H54 (cell line): ENCODE measurements around the gene SYNPO.
A peak's percentile ranks its signal among the peaks of the same experiment; 100 is the strongest.

Experiments used
- DNase-seq: peaks from one replicate; pipeline ENCODE4 v3.0.0; 2011; ENCODE audit warnings: low spot score, mixed read lengths; ENCODE audit not compliant: insufficient read length
- FAIRE-seq: peaks from 3 replicates; lab custom pipeline; 2011; peaks lifted over from hg19 to GRCh38; lab: Jason Lieb, UNC
- POLR2A ChIP-seq: IDR thresholded peaks from 2 replicates; pipeline ENCODE4 v1.6.1; 2011; ENCODE audit warnings: low read depth, mild to moderate bottlenecking, low read length

Gene SYNPO

DNA sequence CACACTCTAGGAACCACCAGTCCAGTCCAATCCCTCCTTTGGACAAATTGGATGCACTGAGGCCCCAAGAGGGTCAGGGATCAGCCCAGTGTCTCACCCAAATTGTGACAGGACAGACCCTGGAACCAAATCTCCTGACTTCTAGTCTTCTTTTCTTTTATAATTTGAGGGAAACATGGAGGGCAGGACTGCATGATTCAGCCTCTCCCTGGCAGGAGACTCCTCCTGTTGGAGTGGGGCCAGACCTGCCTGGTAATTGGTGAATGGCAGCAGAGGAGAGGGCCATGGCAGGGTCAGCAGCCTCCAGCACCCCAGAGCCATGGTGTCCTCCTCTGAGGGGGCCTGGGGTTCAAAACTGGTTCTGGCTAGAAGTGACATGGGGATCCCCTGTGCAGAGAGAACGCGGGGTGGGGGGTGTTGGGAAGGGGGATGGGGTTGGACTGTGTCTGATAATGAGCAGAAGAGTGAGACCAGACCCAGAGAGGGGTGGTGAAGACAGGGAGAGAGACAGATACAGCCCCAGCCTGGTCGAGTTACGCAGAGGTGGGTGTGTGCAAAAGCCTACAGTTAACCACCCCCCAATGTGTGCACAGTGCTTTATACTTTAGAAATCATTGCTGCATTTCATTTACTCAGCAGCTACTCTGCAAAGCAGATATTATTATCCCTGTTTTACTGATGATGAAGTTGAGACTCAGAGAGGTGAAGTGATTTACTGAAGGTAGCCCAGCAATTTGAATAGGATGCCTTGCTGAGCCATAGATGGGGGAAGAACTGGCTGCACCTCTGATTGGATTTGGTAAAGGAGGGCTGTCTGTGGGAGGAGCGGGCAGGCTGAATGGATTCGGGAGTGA, 3.8 kb upstream of the SYNPO start:
- DNase-seq: no peak
- FAIRE-seq: no peak
- no peak for TF ChIP-seq POLR2A

DNA sequence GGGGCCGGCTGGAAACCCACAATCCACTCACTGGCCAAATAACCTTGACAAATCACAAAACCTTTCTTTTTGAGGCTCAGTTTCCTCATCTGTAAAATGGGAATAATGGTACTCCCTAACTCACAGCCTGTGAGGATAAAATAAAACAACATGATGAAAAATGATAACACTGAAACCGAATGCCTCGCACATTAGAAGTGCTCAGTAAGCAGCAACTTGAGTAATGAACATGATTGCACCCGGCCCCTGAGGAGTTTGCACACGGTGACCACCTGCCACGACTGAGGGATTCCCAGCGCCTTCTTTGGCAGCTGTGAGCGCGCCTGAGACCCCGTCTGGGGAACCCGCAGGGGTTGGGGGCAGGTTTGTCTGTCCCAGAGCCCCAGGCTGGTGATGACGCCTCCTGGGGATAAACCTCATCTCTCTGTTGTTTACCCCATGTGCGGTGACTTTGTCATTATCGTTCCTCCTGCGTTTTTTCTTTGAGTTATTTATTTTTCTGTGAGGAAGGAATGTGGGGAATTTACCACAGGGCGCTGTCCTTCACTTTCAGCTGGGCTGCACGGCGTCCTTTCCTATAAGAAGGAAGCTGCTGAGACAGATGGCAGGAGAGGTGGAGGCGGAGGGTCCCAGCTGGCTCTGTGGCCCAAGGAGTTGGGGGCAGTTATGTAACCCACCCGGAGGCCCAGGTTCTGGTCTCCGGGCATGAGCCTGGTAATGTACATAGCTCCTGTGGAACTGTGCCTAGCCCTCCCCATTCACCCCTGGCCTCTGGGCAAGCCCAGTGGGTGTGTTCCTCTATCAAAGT, 3.0 kb upstream of the SYNPO start:
- TF ChIP-seq POLR2A: no peak
- DNase-seq (peak; percentile 78), FAIRE-seq (no peak)

DNA sequence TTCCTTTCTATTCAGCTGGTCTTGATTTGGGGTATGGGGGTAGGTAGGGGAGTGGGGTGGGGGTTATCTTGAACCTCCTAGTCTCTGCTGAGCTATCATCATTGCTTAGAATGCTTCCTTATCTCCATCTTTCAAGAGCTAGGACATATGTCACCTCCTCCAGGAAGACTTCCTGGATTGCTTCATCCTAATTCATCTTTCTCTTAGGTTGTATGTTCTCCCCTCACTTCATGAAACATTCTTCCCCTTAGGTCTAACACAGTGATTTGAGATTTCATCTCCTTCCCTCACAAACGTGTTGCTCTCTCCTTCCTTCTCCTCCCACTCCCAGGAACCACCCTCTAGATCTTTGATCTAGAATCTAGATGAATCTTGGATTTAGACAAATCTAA, 2.4 kb upstream of the SYNPO start:
- FAIRE-seq: no peak
- TF ChIP-seq POLR2A: no peak

DNA sequence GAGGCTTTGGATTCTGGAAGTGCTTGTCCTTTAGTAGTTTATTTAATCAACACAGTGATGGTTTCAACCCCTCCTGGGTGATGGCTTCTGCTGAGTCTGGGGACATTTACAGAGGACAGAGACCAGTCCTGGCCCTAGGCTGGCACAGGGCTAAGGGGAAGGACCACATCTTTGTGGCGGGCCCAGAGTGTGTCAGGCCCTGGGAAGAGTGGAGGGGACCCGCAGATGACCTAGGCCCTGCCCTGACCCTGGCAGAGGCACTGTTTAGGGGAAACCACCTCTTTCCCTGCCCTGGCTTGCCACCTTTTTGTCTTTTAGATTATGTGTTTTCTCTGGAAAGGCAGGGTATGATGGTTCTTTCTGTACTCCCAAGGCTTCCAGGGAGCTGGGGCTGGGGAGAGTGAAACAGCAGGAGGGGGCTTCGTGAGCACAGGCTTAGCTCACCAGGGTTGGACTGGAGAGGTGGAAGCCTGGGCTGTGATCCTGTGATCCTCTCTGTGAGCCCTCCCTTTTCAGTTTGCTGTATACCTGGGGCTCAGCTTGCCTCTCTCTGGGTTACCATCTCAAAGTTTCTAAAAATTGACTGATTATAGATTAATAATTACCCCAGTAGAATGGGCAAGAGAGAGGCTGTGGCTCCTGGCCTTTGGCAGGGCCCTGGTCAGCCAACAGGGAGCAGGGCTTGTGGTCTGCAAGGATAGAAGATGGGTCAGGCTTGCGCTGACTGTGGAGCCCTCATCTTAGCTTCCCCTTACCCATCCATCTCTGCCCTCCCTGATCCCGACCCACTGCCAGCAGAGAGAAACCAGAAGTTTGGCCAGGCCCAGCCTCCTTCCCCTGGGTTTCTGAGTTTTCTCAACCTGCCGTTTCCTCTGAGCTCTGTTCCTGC, 1.7 kb upstream of the SYNPO start:
- no peak for DNase-seq
- TF ChIP-seq POLR2A: no peak
- no peak for FAIRE-seq

More for the DNA sequence above, 2.4 kb upstream of the SYNPO start:
- no peak for DNase-seq

DNA sequence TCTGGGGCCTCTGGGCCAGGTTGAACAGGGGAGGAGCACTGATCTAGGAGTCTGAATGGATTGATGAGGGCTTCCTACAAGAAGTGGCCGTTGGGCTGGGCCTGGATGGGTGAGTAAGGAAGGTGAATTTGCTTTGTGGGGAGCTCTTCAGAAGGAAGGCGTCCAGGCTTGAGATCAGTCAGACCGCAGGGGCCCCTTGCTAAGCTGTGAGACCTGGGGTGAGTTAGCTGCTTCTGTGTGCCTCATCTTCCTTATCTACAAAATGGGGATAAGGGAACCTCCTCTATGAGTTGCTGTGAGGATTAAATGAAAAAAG, 1.1 kb upstream of the SYNPO start:
- FAIRE-seq (no peak), DNase-seq (no peak)
- no peak for TF ChIP-seq POLR2A

DNA sequence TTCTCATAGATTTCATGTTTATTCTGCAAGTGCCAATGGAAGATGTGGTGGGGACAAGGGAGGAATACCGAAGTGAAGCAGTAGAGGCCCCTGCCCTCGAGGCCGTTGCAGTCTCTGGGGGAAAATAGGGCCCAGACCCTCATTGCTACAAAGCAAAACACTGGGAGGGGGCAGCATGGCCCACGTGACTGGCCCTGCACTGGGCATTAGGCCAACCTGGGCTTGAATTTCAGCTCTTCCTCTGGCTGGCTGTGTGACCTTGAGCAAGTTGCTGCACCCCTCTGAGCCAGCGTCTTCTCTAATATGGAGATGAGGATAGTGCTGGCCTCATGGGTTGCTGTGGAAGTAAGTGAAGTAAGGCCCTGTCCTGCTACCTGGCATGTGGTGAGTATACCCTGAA, 709 bp upstream of the SYNPO start:
- TF ChIP-seq POLR2A: no peak
- DNase-seq (no peak), FAIRE-seq (no peak)

DNA sequence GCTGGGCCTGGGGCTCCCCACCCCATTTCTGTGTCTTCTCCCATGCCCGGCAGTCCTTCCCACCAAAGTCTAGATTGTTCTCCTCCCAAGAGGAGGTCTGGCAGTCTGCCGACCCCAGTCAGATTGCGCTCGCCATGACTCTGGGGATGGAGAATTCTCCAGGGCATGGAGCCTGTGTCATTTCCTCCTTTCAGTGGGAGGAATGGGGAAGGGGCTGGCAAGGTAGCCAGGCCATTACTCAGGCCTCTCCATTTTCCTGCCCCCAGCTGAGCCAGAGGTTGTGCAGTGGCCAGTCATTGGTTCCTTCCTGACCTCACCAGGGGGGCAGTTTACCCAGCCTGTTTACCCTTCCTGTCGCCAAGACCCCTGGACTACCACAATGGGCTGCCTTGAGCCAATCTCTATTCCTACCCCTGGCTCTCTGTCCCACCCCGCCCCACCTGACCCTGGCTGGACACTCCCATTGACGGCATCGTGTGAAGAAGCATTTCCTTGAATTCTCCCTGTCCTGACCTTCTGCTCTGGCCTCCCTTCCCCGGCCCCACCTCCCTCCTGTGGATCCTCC, 628 bp downstream of the SYNPO start:
- TF ChIP-seq POLR2A: no peak; the same call in 1 of the 2 replicates
- FAIRE-seq (no peak), DNase-seq (no peak)

DNA sequence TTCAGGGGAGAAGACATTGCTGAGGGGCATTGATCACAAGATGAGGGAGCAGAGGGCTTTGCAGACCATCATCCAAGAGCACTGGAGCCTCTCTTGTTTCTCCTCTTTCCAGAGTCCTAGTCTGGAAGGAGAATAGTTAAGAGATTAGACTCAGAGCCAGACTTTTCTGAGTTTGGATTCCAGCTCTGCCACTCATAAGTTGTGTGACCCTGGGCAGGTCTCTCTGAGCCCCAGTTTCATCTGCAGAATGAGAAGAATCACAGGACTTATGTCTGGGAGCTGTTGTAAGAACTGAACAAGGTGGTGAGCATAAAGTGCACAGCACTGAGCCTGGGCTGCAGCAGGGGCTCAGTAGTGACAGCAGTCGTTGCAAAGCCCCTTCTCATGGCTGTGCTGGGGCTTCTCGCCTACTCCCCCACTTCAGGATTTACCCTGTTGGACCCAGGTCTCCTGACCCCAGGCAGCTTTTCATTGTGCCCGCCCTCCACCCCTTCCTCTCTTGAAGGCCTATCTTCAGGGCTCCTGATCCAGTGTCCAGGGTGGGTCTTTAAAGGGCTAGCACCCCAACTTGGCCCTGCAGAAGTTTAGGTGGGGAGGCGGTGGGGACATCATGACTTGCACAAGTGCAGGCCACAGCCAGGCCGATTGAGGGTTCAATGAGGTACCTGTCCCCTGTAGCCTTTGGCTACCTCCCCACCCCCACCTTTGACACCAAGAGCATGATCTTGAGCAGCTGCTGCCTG, 1.5 kb downstream of the SYNPO start:
- TF ChIP-seq POLR2A: no peak
- no peak for FAIRE-seq
- no peak for DNase-seq

DNA sequence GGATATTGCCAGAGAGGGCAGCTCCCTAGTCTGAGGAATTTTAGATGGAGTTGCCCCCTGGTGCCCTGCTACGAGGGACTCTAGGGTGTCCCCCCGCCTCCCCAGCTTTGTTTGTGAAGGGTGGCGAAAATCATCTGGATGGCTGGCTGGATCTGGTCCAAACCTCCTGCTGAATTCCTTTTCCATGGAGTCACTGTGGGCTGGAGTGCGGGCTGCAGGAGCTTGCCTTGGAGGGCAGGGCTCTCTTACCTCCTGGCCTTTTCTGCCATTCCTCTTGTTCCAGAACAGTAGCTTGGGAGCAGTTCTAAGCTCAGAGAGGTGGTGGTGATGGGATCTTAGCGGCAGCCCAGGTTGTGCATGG, 2.1 kb downstream of the SYNPO start:
- DNase-seq: peak; percentile 79
- TF ChIP-seq POLR2A: no peak
- FAIRE-seq: no peak

DNA sequence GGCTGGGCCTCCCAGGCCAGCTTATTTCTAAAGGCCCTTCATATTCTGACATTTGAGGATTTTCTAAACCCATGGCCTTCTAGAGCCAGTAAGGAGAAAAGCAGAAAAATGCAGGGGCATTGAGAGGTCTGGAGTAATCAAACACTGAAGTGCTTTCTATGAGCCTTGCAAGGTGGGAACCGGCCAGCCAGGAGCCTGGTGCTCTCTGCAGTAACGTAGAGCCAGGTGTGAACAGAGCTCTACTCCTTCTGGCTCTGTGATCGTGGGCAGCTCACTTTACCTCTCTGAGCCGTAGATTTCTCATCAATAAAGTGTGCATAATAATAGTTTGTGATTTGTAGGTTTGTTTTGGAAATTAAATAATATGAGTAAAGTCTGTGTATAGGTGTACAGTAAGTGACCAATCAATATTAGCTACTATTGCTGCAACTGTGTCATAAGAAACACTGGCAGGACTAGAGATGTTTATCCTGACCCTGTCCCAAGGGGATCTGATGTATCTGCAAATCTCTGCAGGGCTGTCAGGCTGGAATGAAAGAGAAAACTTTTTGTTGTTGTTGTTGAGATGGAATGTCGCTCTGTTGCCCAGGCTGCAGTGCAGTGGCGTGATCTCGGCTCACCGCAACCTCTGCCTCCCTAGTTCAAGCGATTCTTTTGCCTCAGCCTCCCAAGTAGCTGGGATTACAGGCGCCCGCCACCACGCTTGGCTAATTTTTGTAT, 2.7 kb downstream of the SYNPO start:
- FAIRE-seq: no peak
- TF ChIP-seq POLR2A: no peak

DNA sequence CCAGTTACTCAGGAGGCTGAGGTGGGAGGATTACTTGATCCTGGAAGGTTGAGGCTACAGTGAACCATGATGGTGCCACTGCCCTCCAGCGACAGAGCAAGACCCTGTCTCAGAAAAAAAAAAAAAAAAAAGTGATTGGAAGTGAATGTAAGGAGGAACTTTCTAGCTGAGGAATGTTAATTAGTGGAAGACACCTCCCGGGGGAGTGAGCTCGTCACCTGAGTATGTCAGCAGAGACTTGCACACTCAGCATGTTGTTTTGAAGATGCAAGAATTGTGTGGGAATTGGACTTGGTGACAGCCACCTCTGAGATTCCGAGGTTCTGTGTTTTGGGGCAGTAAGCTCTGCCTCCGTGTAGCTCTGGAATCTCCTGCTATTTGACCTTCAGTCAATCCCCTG, 3.6 kb downstream of the SYNPO start:
- FAIRE-seq (no peak), DNase-seq (no peak)
- TF ChIP-seq POLR2A: no peak

More for the DNA sequence above, 2.7 kb downstream of the SYNPO start:
- DNase-seq: no peak

DNA sequence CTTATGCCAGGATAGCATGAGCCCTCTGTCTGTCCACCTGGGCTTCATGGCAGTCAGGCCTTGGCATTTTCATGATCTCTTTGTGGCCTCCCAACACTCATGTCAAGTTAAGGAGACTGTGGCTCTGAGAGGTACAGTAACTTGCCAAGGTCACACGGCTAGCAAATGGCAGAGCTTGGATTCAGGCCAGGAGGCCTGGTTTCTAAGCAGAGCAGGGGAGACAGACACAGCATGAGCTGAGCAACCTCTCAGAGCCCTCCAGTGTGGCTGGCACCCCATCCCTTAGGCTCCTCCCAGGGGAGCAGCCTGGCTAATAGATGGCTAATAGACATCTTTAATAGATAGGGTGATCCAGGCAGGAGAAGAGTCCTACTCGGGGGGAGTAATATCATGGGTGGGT, 4.1 kb downstream of the SYNPO start:
- FAIRE-seq: no peak
- DNase-seq: no peak
- no peak for TF ChIP-seq POLR2A

DNA sequence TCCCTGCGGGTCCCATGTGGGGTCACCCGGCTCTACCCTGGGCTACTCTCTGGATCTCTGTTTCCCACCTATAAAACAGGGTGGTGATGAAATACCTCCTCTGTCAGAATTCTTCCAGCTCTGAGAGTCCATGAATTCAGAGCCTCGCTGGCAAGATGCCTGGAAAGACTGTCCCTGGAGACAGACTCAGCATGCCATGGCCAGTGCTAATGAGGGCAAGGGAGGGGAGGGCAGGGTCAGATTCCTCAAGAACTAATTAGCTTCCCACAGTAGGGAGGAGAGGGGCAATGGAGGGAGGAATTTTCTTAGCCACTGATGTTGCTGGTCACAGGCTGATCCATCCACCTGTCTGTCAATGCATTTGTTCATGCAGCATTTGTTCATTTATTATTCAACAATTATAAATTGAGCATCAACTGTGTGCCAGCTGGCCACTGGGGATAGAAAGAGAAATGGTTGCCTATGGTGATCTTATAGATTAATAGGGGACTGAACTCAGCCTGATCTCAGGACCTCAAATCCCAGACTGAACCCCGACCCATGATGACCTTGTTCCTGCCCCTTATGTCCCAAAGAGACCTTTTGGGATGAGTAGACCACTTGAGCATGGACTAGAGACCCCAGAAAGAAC, 4.7 kb downstream of the SYNPO start:
- TF ChIP-seq POLR2A: no peak
- DNase-seq: no peak
- FAIRE-seq: no peak
